ENCODE measurements around the gene NELFB.

Gene NELFB

DNA sequence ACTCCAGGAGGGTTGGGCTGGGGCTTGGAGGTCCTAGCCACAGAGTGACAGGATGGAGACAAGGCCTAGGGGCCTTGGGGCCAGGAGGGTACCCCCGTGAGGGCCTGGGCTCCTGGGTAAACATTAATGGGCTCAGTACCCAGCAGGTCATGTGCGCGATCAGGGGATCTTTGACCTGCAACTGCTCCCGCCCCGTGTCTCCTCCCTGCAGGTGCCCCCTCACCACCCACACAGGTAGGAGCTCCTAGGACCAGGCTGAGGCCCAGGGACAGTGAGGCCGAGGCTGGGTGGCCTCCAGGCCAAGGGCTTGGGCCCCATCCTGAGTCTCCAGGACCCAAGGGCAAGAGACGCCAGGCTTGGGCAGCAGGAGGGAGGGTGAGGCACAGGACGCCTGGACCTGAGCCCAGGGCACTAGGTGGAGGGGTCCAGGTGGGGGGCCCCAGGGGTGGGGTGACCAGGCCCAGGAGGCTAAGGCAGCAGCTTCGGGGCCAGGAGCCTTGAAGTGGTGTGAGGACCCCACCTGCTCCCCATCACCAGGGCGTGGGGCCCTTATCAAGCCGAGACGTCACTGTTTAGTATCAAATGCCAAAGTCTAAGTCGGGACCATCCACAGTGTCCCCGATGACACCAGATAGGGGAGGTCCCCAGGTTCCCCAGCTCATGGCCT, 24.3 kb upstream of the NELFB start, which contains the start of gene SLC34A3:
SLC34A3 (plus strand) TSS at position 197 of the 667 bp plus-strand sequence. CDS start 802 bp downstream, outside the sequence.
- Histone ChIP-seq H3K27ac (ENCODE audit: low read depth, low read length) (no peak within 1 kb of the TSS), H3K4me3 (ENCODE audit: low read depth, low read length) (no peak within 1 kb of the TSS), H3K36me3 (ENCODE audit: insufficient read depth, low read length) (no peaks in the 10 kb centered on the region), H3K27me3 (ENCODE audit: insufficient read depth, low read length) (no peaks in the 10 kb centered on the region), H2AFZ (ENCODE audit: low read length, unreplicated experiment) (no peak within 1 kb of the TSS), H3K79me2 (ENCODE audit: control insufficient read depth, insufficient read depth, low read length, unreplicated experiment) (no peaks in the 10 kb centered on the region), H3K4me1 (ENCODE audit: control insufficient read depth, insufficient read depth, low read length, unreplicated experiment) (peaks cover 8% of the 10 kb centered on the region)

DNA sequence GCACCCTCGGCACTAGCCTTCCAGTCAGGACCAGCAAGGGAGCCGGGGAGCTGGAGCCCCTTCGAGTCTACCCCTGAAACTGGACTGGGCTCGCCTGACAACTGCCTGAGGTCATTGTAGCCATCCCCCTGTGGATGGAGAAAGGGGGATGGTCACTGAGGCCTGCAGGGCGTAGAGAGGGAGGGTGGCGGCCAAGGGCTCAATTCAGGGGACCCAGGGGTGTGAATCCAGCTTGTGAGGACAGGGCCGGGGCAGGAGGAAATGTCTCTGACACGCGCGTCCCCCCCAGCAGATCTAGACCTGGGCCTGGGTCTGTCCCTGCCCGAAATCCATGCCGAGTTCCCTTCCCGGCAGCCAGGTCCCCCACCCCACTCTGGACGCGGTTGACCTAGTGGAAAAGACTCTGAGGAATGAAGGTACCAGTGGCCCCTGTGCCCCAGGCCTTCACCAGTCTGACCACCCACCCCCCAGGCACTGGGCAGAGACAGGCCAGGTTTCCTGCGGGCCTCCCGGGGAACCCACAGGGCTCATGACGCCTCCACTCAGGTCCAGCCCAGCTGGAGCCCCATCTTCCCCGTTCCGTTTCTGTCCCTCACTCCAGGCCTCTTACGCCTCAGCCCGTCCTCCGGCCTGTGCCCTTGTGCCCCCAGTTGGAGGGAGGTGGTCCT, 23.6 kb upstream of the NELFB start:
- no peaks in the 10 kb centered on the region for H3K36me3 ChIP-seq (ENCODE audit: insufficient read depth, low read length)
- H2AFZ ChIP-seq (ENCODE audit: low read length, unreplicated experiment), result no peak overlapping the region
- H3K27me3 ChIP-seq (ENCODE audit: insufficient read depth, low read length), result no peaks in the 10 kb centered on the region
- H3K4me1 ChIP-seq (ENCODE audit: control insufficient read depth, insufficient read depth, low read length, unreplicated experiment), result peaks cover 9% of the 10 kb centered on the region
- no peaks in the 10 kb centered on the region for H3K79me2 ChIP-seq (ENCODE audit: control insufficient read depth, insufficient read depth, low read length, unreplicated experiment)
- no peak overlapping the region for H3K4me3 ChIP-seq (ENCODE audit: low read depth, low read length)
- no peak overlapping the region for H3K27ac ChIP-seq (ENCODE audit: low read depth, low read length)

- no peaks in the 10 kb centered on the region for H3K79me2 ChIP-seq (ENCODE audit: control insufficient read depth, insufficient read depth, low read length, unreplicated experiment)
- no peaks in the 10 kb centered on the region for H3K27me3 ChIP-seq (ENCODE audit: insufficient read depth, low read length)
- no peak overlapping the region for H3K27ac ChIP-seq (ENCODE audit: low read depth, low read length)
- peaks cover 8% of the 10 kb centered on the region for H3K4me1 ChIP-seq (ENCODE audit: control insufficient read depth, insufficient read depth, low read length, unreplicated experiment)
- no peak overlapping the region for H3K4me3 ChIP-seq (ENCODE audit: low read depth, low read length)
- no peak overlapping the region for H2AFZ ChIP-seq (ENCODE audit: low read length, unreplicated experiment)
- H3K36me3 ChIP-seq (ENCODE audit: insufficient read depth, low read length), result no peaks in the 10 kb centered on the region
Observed at GRCh38 chr9:137232101-137232500, 23.0 kb upstream of the NELFB start.

- H3K27me3 ChIP-seq (ENCODE audit: insufficient read depth, low read length), result no peaks in the 10 kb centered on the region
- H3K36me3 ChIP-seq (ENCODE audit: insufficient read depth, low read length), result no peaks in the 10 kb centered on the region
- H3K27ac ChIP-seq (ENCODE audit: low read depth, low read length), result no peak overlapping the region
- peaks cover 4% of the 10 kb centered on the region for H3K4me1 ChIP-seq (ENCODE audit: control insufficient read depth, insufficient read depth, low read length, unreplicated experiment)
- H2AFZ ChIP-seq (ENCODE audit: low read length, unreplicated experiment), result no peak overlapping the region
- H3K4me3 ChIP-seq (ENCODE audit: low read depth, low read length), result no peak overlapping the region
- H3K79me2 ChIP-seq (ENCODE audit: control insufficient read depth, insufficient read depth, low read length, unreplicated experiment), result peaks cover 2% of the 10 kb centered on the region
Observed at GRCh38 chr9:137232510-137232909, 22.6 kb upstream of the NELFB start.

GRCh38 chr9:137233143-137233980, 21.8 kb upstream of the NELFB start:
- no peak overlapping the region for H3K27ac ChIP-seq (ENCODE audit: low read depth, low read length)
- H2AFZ ChIP-seq (ENCODE audit: low read length, unreplicated experiment), result no peak overlapping the region
- H3K36me3 ChIP-seq (ENCODE audit: insufficient read depth, low read length), result no peaks in the 10 kb centered on the region
- no peak overlapping the region for H3K4me3 ChIP-seq (ENCODE audit: low read depth, low read length)
- no peaks in the 10 kb centered on the region for H3K27me3 ChIP-seq (ENCODE audit: insufficient read depth, low read length)
- H3K4me1 ChIP-seq (ENCODE audit: control insufficient read depth, insufficient read depth, low read length, unreplicated experiment), result peaks cover 7% of the 10 kb centered on the region
- H3K79me2 ChIP-seq (ENCODE audit: control insufficient read depth, insufficient read depth, low read length, unreplicated experiment), result peaks cover 5% of the 10 kb centered on the region

- Histone ChIP-seq H3K4me3 (ENCODE audit: low read depth, low read length) (no peak overlapping the region), H3K27me3 (ENCODE audit: insufficient read depth, low read length) (no peaks in the 10 kb centered on the region), H3K79me2 (ENCODE audit: control insufficient read depth, insufficient read depth, low read length, unreplicated experiment) (peaks cover 13% of the 10 kb centered on the region), H3K27ac (ENCODE audit: low read depth, low read length) (no peak overlapping the region), H3K36me3 (ENCODE audit: insufficient read depth, low read length) (no peaks in the 10 kb centered on the region), H3K4me1 (ENCODE audit: control insufficient read depth, insufficient read depth, low read length, unreplicated experiment) (peaks cover 14% of the 10 kb centered on the region), H2AFZ (ENCODE audit: low read length, unreplicated experiment) (no peak overlapping the region)
Observed at GRCh38 chr9:137234055-137234697, 21.0 kb upstream of the NELFB start.

- Histone ChIP-seq H2AFZ (ENCODE audit: low read length, unreplicated experiment) (no peak overlapping the region), H3K4me3 (ENCODE audit: low read depth, low read length) (no peak overlapping the region), H3K27me3 (ENCODE audit: insufficient read depth, low read length) (no peaks in the 10 kb centered on the region), H3K27ac (ENCODE audit: low read depth, low read length) (no peak overlapping the region), H3K79me2 (ENCODE audit: control insufficient read depth, insufficient read depth, low read length, unreplicated experiment) (peaks cover 13% of the 10 kb centered on the region), H3K36me3 (ENCODE audit: insufficient read depth, low read length) (no peaks in the 10 kb centered on the region), H3K4me1 (ENCODE audit: control insufficient read depth, insufficient read depth, low read length, unreplicated experiment) (peaks cover 14% of the 10 kb centered on the region)
Observed at GRCh38 chr9:137234758-137235423, 20.2 kb upstream of the NELFB start.

DNA sequence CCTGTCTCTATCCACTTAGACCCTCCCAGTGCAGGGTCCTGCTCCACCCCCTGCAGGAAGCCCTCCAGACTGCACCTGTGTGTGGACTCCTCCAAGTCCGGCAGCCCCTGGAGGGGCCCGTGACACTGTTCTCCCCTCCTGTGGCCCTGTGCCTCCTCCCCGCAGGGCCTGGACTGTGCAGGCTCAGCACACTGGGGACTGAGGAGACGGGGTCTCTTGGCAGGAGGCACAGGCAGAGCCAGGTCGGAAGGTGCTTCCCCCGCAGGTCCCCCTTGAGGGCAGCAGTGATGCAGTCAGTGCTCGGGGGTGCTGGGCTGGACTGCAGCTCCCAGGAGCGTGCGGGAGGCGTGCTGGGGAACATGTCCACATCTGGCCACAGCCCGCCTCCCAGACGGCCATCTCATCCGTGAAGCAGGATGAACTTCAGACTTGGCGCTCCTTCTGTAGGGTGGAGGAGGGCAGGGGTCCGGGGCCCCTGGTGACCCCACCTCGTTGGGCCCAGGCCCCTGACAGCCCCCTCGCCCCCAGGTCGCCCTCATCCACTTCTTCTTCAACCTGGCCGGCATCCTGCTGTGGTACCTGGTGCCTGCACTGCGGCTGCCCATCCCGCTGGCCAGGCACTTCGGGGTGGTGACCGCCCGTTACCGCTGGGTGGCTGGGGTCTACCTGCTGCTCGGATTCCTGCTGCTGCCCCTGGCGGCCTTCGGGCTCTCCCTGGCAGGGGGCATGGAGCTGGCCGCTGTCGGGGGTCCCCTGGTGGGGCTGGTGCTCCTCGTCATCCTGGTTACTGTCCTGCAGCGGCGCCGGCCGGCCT, 19.5 kb upstream of the NELFB start:
- peaks cover 14% of the 10 kb centered on the region for H3K4me1 ChIP-seq (ENCODE audit: control insufficient read depth, insufficient read depth, low read length, unreplicated experiment)
- H3K36me3 ChIP-seq (ENCODE audit: insufficient read depth, low read length), result no peaks in the 10 kb centered on the region
- no peak overlapping the region for H2AFZ ChIP-seq (ENCODE audit: low read length, unreplicated experiment)
- H3K27ac ChIP-seq (ENCODE audit: low read depth, low read length), result no peak overlapping the region
- no peaks in the 10 kb centered on the region for H3K27me3 ChIP-seq (ENCODE audit: insufficient read depth, low read length)
- H3K79me2 ChIP-seq (ENCODE audit: control insufficient read depth, insufficient read depth, low read length, unreplicated experiment), result peaks cover 13% of the 10 kb centered on the region
- no peak overlapping the region for H3K4me3 ChIP-seq (ENCODE audit: low read depth, low read length)

DNA sequence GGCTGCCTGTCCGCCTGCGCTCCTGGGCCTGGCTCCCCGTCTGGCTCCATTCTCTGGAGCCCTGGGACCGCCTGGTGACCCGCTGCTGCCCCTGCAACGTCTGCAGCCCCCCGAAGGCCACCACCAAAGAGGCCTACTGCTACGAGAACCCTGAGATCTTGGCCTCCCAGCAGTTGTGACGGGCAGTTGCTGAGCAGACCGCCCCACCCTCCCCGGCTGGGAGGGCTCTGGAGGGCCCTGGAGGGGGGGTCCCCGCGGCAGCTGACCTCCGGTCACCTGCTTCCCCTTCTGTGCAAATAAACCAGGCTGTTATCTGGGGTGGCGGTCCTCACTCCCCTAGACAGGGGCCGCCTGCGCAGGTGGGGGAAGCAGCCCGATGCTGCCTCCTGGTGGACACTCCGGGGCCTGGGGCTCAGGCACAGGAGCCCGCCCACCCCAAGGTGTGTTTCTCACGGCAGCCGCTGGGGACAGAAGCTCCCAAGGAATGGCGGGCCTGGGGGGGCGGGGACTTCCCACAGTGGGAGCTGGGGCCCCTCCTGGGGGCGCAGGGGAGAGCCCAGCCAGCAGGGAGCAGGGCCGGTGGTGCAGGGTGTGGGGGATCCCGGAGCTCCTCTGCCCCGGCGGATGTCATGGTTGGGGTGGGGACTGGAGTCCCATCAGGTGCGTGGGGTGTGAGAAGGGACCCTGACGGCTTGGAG, 18.7 kb upstream of the NELFB start:
- Histone ChIP-seq H3K79me2 (ENCODE audit: control insufficient read depth, insufficient read depth, low read length, unreplicated experiment) (peaks cover 13% of the 10 kb centered on the region), H2AFZ (ENCODE audit: low read length, unreplicated experiment) (no peak overlapping the region), H3K4me3 (ENCODE audit: low read depth, low read length) (no peak overlapping the region), H3K27ac (ENCODE audit: low read depth, low read length) (no peak overlapping the region), H3K4me1 (ENCODE audit: control insufficient read depth, insufficient read depth, low read length, unreplicated experiment) (peaks cover 14% of the 10 kb centered on the region), H3K27me3 (ENCODE audit: insufficient read depth, low read length) (no peaks in the 10 kb centered on the region), H3K36me3 (ENCODE audit: insufficient read depth, low read length) (no peaks in the 10 kb centered on the region)
